Measurements from ENCODE around the gene MOGAT3. TPM values are rescaled to one million over a fixed set of nuclear protein-coding genes. Genes with fewer than 3 reads are reported as not detected.

The MOGAT3 gene
- total and polyA plus RNA-seq, 2 of the 4 experiments (the other 2 are of a cell fraction): not detected

DNA sequence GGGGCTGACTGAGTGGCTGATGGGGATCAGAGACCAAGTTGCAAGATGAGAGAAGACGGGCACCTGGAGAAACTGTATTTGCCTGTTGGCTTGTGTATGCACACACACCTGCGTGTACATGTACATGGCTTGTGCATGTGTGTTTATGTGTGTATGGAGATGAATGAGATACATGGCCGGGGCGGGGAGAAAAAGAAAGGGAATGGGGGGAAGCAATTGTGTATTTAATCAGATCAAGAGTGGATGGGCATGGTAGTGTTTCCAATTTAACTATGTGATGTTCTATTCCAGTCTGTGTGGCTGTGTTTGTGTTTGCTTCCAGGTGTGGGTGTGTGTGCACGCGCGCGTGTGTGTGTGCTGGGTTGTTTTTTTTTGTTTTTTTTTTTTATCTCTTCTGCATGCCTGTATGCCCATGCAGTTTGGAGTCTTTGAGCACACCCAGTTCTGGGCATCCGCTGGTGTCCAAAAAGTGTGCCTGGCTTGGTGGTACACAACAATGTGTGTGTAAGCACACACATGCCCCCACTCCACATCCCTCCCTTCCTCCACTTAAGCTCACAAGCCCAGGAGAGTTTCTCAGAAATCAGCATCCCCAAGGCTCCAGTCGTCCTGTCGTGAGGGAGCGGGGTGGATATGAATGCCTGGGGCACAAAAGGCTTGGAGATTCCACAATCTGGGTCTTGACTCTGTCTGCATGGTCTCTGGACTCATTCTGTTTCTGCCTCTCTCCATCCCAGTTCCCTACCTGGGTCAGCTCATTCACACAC is 33.0 kb downstream of the MOGAT3 start (continued):
- no peak for TF ChIP-seq CEBPB (IDR thresholded peaks at IDR 0.05; ENCODE audit: low read depth, low read length)

DNA sequence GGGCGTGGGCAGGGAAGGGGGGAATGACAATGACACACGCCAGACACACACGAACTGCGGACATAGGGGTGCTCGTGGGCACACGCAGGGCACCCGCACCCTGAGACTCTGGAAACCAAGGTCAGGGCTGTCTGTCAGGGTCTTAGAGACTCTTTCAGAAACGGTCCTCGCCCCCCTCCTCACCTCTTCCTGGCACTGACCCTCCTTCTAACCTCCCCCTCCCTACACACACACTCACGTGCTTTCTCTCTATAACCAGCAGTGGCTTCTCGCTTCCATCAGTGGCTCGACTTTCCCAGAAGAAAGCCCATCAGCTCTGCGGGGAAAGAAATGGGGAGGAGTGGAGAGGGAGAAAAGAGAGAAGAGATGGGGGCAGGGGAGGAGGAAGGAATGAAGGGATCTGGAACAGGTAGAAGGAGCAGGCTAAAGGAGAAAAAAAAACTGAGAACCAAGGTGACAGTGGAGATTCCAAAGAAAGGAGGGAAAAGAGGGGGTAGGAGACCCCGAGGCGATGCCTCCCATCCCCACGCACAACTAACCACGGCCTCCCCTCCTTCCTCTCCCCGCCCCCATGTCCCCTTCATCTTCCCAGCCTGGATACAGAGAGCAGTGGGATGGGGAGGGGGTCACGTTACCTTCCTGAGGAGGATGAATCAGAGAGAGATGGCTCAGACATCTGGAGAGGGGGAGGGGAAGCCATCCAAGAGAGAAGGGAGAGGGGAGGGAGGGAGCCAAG is 33.8 kb downstream of the MOGAT3 start:
- H2AK9ac ChIP-seq (replicated peaks; ENCODE audit: low read depth, low read length, poor library complexity): no peak overlapping the region
- ATAC-seq (ENCODE audit: low read depth): no peak
- no TSS peak for BruUV-seq (replicated peaks)
- H3K4me3 ChIP-seq (ENCODE audit: insufficient read depth, low read depth, low read length): no peak overlapping the region
- H4K91ac ChIP-seq (ENCODE audit: insufficient read depth, low read depth, low read length): no peak overlapping the region
- H2AFZ ChIP-seq (replicated peaks; ENCODE audit: low read length, poor library complexity): peak overlapping the region; percentile 69
- no peak overlapping the region for H3K18ac ChIP-seq (ENCODE audit: low read depth, low read length)
- H3K9me3 ChIP-seq (ENCODE audit: control insufficient read depth, insufficient read depth, low read length): no peaks in the 10 kb centered on the region
- H3K4me2 ChIP-seq (ENCODE audit: low read depth, low read length): peak overlapping the region; percentile 18
- no peak overlapping the region; the same call in 1 of the 2 replicates for H3K23ac ChIP-seq (ENCODE audit: low read depth, low read length)
- H3K56ac ChIP-seq (ENCODE audit: extremely low read depth, insufficient read depth, low read length): no peak overlapping the region
- no peak overlapping the region for H4K8ac ChIP-seq (ENCODE audit: low read depth in 2 of 2, low read length in 2 of 2)
- no peak overlapping the region; the same call in 1 of the 2 replicates for H2AK5ac ChIP-seq (ENCODE audit: low read depth, low read length)
- dilution Hi-C loops (cut with HindIII; ENCODE audit: low sequenced_read_pairs, unreplicated experiment) (no loop called here), in situ Hi-C loops (cut with MboI; ENCODE audit: low sequenced_read_pairs) (no loop called here), intact Hi-C loops (cut with micrococcal nuclease) (no loop called here)
- H2BK5ac ChIP-seq (ENCODE audit: low read depth, low read length, poor library complexity, severe bottlenecking): no peak overlapping the region
- no peak overlapping the region for H3K27ac ChIP-seq (ENCODE audit: insufficient read depth, low read length)
- no peaks in the 10 kb centered on the region for H3K36me3 ChIP-seq (ENCODE audit: control insufficient read depth, insufficient read depth, low read length)
- H2BK20ac ChIP-seq (ENCODE audit: low read depth, low read length): no peak overlapping the region
- DNase-seq: peak; percentile 65
- no peak overlapping the region for H2BK120ac ChIP-seq (ENCODE audit: low read depth, low read length)
- H3K27me3 ChIP-seq (ENCODE audit: control insufficient read depth, insufficient read depth, low read length): peaks cover 47% of the 10 kb centered on the region
- H3K14ac ChIP-seq (replicated peaks; ENCODE audit: low read depth, low read length): no peak overlapping the region
- H3K4ac ChIP-seq (ENCODE audit: low read depth, low read length): no peak overlapping the region
- H3K79me1 ChIP-seq (ENCODE audit: low read depth in 1 of 2, low read length in 2 of 2): peaks cover 0 to 3% of the 10 kb centered on the region in 2 experiments; a peak in 1 of 4 replicates
- no peak for TF ChIP-seq FOS (IDR thresholded peaks at IDR 0.05; ENCODE audit: low read depth, low read length)
- TF ChIP-seq POLR2A (IDR thresholded peaks at IDR 0.05; ENCODE audit: low read depth, low read length): no peak
- TF ChIP-seq BHLHE40 (IDR thresholded peaks at IDR 0.05; ENCODE audit: low read depth, low read length): peak; percentile 49; the same call in 1 of the 2 replicates
- TF ChIP-seq MXI1 (IDR thresholded peaks at IDR 0.05; ENCODE audit: borderline replicate concordance, low read depth, low read length): no peak
- TF ChIP-seq MAZ (IDR thresholded peaks at IDR 0.05; ENCODE audit: borderline replicate concordance, low read depth, low read length): no peak
- TF ChIP-seq, protein P1, sequence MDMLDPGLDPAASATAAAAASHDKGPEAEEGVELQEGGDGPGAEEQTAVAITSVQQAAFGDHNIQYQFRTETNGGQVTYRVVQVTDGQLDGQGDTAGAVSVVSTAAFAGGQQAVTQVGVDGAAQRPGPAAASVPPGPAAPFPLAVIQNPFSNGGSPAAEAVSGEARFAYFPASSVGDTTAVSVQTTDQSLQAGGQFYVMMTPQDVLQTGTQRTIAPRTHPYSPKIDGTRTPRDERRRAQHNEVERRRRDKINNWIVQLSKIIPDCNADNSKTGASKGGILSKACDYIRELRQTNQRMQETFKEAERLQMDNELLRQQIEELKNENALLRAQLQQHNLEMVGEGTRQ (IDR thresholded peaks at IDR 0.05; ENCODE audit: low read depth, low read length): no peak
- TF ChIP-seq RFX5 (IDR thresholded peaks at IDR 0.05; ENCODE audit: low read depth, low read length): no peak
- no peak overlapping the region for H4K5ac ChIP-seq (ENCODE audit: low read depth, low read length)
- no peak overlapping the region for H3K9ac ChIP-seq (ENCODE audit: low read depth, low read length)
- H4K20me1 ChIP-seq (ENCODE audit: insufficient read depth, low read length): peaks cover 14% of the 10 kb centered on the region; the same call in 1 of the 2 replicates
- peak overlapping the region; percentile 35; the same call in 1 of the 3 replicates for H2BK15ac ChIP-seq (ENCODE audit: low read depth, low read length)
- peaks cover 20% of the 10 kb centered on the region for H3K4me1 ChIP-seq (ENCODE audit: control insufficient read depth, insufficient read depth, low read length)
- ChIA-PET POLR2A (ENCODE audit: unreplicated experiment) (no interaction called here), CTCF (no interaction called here)
- H3K9me1 ChIP-seq (ENCODE audit: insufficient read depth, low read length): peaks cover 14% of the 10 kb centered on the region
- no CpG with 5 or more reads among the region's 19 CpGs for WGBS, 2 experiments (ENCODE audit: extremely low coverage in 2 of 2, insufficient read length in 1 of 2)

All from IMR-90 (cell line).